Esophagus mucosa (tissue), 1 donor: Measurements from ENCODE around the gene HSPA1B. TPM values are rescaled to one million over a fixed set of nuclear protein-coding genes. Genes with fewer than 3 reads are reported as not detected.
A peak's percentile ranks its signal among the peaks of the same experiment; 100 is the strongest.
"Not testable (repeated sequence)": the region's sequence is repeated elsewhere in the genome, so short reads cannot be mapped to it uniquely, and the experiment has no call there.

Experiments
- ATAC-seq: fragments of 200-7000 bp; cut with Tn5 transposase; one replicate; pipeline ENCODE4 v1.9.1; 2020
- total RNA-seq: library from RNA; stranded (reverse); gene quantifications from one replicate; pipeline ENCODE4 v1.2.4, GENCODE V29; 2023
- donor health status: DM: yes; HTN: yes; CAD: no.

Gene HSPA1B
- total RNA-seq, 1 donor from 2014 or later: 92.9 TPM

DNA sequence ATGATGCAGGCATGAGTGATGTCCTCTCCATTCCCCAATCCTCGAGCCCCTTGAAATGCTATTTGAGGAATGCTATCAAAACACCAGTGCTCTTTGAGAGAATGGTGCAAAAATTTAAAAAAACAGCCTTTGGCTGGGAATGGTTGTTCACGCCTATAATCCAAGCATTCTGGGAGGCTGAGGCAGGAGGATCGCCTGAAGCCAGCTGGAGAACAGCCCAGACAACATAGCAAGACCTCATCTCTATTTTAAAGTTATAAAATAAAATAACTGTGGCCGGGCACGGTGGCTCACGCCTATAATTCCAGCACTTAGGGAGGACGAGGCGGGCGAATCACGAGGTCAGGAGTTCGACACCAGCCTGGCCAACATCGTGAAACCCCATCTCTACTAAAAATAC is 27.8 kb upstream of the HSPA1B start:
- ATAC-seq: no peak

DNA sequence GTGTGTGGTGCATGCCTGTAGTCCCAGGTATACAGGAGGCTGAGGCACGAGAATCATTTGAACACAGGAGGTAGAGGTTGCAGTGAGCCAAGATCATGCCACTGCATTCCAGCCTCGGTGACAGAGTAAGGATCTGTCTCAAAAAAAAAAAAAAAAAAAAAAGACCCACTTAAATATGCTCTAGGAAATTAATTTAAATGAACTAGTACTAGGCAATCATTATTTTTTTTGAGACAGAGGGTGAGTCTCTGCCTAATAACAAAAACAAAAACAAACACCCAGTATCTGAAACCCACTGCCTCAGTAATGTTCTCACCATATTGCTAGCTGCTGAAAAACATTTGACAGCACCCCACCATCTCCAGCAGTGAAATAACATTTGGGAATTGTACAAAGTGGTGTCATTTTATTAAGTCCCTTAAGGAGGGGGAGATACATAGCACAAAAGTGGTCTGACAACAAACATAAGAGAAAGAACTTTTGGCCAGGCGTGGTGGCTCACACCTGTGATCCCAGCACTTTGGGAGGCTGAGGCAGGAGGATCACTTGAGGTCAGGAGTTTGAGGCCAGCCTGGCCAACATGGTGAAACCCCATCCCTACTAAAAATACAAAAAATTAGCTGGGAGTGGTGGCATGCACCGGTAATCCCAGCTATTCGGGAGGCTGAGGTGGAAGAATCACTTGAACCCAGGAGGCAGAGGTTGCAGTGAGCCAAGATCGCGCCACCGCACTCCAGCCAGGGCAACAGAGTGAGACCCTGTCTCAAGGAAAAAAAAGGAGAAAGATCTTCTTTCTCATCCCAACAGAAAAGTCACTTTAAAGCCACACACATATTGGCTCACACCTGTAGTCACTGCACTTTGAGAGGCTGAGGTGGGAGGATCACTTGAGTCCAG is 26.3 kb upstream of the HSPA1B start:
- not testable (repeated sequence) for ATAC-seq

DNA sequence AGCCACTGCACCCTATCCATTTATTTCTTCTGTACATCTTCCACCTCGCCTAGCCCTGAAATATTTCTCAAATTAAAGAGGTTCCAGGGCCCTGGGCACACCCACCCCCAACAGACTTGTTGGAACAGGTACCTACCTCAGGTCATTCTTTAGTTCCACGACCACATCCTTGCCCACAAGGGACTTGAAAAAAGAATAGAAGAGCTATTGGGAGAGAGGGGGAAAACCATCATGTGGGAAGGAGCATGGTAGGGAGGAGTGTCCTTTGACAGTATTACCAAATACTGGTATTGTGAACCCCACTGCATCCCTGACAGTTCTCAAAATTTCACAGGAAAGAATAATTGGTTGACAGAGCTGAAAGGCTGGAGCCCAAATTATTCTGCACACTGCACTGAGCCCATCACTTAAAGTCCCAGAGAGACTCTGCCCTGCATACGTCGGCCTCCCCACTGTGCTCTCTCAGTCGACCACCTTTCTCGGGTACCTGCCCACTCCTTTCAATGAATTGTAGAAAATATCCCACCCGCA is 21.5 kb upstream of the HSPA1B start:
- ATAC-seq: peak; percentile 19

DNA sequence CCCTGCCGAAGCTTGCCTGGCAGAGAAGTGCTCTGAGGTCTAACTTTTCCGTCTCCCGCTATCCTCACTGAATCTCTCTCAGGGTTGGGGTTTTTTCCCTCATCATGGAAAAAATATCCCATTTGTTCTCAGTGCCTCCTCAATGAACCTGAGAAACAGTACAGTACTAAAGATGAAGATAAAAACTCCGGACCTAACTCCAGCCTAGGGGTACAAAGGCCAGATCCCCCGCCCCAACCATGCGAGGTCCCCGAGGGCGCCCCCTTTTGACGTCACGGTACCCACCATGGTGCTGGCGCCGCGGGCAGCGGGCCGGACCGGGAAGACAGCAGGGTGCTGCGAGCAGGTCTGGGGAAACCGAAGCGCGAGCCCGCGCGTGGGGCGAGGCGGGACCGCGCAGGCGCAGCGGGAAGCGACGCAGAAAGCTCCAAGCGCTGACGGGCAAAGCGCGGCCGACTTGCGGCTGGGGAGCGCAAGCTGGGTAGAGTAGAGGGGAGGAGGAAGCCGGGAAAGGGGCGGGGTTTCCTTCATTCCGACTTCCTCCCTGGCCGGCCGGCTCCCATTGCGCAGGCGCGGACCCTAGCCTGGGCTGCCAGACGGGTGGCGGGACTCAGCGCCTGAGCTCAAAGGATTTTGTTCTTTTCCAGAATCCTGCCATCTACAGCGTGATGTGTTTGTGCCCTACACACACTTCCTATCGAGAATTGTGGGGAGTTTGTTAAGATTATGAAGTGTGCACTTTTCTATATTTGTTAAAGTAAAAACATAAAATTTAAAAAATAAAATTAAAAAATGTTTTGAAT is 20.9 kb upstream of the HSPA1B start, which contains the start of gene LSM2:
TSS of gene LSM2 (minus strand) at position 497 of the 803 bp plus-strand sequence. CDS start at position 288, 209 bp downstream.
- peak; percentile 97 for ATAC-seq

DNA sequence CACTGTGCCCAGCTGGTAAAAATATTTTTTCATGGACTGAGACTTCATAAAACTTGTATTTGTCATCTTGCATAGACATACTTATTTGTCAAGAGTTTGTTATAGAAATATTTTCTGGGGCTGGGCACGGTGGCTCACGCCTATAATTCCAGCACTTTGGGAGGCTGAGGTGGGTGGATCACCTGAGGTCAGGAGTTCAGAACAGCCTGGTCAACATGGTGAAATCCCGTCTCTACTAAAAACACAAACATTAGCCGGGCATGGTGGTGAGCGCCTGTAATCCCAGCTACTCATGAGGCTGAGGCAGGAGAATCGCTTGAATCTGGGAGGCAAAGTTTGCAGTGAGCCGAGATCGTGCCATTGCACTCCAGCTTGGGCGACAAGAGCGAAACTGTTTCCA is 18.9 kb upstream of the HSPA1B start:
- not testable (repeated sequence) for ATAC-seq

DNA sequence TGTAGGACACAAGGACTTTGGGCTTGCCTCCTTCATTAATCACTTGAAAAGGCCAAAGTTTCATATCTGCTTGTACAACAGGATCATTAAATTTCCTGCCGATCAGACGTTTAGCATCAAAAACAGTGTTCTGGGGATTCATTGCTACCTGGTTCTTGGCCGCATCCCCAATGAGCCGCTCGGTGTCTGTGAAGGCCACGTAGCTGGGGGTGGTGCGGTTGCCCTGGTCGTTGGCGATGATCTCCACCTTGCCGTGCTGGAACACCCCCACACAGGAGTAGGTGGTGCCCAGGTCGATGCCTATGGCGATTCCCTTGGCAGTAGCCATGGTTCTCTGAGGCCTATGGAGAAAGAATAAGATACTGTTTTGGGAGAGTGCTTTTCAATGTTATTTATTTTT is 15.9 kb upstream of the HSPA1B start:
- ATAC-seq: no peak

DNA sequence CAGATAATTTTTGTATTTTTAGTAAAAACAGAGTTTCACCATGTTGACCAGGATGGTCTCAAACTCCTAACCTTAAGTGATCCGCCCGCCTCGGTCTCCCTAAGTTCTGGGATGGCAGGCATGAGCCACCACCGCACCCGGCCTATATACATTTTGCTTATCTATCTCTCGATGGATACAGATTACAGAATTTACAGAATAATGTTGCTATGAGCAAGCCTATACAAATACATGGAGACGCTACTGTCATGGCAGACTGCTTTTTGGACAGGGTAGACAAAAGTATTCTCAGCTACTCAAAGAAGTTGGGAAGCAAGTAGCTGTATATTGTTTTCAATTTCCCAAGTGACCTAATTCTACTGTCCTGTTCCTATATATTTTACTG is 14.1 kb upstream of the HSPA1B start:
- no peak for ATAC-seq

DNA sequence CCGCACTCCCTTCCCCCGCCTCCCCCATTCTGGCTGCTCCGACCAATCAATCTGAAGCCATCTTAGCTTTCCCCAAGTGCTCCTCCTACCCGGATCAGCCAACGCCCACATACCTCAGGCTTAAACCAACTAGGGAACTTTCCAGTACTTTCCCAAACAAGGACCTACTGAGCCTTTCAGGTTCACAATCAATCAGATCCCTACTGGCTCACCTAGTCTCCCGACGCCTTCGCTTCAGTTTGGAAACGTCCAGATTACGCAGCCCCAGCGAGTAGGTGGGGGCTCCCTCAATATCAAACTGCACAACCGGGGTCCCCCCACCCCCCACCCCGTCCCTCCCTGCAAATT is 12.9 kb upstream of the HSPA1B start:
- ATAC-seq: peak; percentile 86

DNA sequence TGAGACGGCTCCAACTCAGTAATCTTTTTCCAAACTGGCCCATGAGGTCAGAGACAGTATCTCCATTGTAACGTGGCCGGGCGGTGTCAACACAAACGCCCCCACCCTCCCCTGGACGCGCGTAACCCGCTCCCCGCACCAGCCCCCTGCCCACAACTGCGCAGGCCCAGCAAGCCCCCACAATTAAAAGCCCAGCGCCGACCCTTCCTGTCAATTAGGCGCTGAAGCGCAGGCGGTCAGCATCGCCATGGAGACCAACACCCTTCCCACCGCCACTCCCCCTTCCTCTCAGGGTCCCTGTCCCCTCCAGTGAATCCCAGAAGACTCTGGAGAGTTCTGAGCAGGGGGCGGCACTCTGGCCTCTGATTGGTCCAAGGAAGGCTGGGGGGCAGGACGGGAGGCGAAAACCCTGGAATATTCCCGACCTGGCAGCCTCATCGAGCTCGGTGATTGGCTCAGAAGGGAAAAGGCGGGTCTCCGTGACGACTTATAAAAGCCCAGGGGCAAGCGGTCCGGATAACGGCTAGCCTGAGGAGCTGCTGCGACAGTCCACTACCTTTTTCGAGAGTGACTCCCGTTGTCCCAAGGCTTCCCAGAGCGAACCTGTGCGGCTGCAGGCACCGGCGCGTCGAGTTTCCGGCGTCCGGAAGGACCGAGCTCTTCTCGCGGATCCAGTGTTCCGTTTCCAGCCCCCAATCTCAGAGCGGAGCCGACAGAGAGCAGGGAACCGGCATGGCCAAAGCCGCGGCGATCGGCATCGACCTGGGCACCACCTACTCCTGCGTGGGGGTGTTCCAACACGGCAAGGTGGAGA is 12.3 kb upstream of the HSPA1B start, which contains the start of the genes HSPA1A and HSPA1L:
TSS of gene HSPA1A (plus strand) at position 519 of the 814 bp plus-strand sequence. CDS start at position 733, 214 bp downstream.
TSS of gene HSPA1L (minus strand) at position 259 of the 814 bp plus-strand sequence. CDS start 3,311 bp downstream, outside the sequence.
- ATAC-seq: peak; percentile 71

DNA sequence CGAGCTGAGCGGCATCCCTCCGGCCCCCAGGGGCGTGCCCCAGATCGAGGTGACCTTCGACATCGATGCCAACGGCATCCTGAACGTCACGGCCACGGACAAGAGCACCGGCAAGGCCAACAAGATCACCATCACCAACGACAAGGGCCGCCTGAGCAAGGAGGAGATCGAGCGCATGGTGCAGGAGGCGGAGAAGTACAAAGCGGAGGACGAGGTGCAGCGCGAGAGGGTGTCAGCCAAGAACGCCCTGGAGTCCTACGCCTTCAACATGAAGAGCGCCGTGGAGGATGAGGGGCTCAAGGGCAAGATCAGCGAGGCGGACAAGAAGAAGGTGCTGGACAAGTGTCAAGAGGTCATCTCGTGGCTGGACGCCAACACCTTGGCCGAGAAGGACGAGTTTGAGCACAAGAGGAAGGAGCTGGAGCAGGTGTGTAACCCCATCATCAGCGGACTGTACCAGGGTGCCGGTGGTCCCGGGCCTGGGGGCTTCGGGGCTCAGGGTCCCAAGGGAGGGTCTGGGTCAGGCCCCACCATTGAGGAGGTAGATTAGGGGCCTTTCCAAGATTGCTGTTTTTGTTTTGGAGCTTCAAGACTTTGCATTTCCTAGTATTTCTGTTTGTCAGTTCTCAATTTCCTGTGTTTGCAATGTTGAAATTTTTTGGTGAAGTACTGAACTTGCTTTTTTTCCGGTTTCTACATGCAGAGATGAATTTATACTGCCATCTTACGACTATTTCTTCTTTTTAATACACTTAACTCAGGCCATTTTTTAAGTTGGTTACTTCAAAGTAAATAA is 10.2 kb upstream of the HSPA1B start:
- not testable (repeated sequence) for ATAC-seq

DNA sequence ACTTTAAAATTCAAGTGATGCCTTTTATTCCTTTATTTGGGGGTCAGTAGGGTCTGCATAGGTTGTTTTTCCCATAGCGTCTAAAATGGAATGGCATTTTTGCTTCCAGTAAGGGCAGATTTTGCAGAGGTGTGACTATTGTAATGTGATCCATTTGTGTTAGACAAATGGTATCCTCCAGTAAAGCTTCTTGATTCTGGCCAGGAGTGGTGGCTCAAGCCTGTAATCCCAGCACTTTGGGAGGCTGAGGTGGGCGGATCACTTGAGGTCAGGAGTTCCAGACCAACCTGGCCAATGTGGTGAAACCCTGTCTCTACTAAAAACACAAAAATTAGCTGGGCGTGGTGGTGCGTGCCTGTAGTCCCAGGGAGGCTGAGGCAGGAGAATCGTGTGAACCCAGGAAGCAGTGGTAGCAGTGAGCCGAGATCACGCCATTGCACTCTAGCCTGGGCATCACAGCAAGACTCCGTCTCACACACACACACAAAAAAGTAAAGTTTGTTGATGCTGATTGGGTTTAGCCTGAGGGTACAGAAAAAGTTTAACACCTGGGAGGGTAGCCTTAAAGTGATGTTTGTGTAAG is 9.5 kb upstream of the HSPA1B start:
- ATAC-seq: not testable (repeated sequence)

DNA sequence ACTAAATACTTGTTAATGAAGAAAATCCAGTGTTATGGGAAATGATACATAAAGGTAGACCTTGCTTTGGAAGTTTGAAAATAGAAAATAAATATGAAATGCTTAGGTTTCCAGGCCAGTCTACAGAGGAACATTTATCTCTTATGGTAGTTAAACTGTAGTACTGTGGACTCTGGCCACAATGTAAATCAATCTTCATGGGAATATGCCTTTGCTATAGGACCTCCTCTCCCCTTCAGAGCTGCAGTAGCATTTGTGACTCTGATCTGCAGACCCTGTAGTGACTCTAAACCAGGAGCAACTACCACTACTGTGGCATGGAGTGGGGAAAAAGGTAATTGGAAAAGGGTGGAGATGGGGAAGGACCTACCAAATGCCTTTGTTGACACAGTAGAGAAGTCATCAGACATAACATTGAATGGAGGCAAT is 7.7 kb upstream of the HSPA1B start:
- ATAC-seq: no peak

DNA sequence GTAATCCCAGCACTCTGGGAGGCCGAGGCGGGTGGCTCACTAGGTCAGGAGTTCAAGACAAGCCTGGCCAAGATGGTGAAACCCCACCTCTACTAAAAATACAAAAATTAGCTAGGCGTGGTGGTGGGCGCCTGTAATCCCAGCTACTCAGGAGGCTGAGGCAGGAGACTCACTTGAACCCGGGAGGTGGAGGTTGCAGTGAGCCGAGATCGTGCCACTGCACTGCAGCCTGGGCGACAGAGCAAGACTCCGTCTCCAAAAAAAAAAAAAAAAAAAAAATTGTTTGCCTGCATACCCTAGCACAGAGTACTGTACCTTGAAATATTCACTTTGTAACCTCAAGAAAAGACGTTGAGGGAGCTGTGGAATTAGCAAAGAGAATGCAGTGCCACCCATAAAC is 7.1 kb upstream of the HSPA1B start:
- ATAC-seq: not testable (repeated sequence)

DNA sequence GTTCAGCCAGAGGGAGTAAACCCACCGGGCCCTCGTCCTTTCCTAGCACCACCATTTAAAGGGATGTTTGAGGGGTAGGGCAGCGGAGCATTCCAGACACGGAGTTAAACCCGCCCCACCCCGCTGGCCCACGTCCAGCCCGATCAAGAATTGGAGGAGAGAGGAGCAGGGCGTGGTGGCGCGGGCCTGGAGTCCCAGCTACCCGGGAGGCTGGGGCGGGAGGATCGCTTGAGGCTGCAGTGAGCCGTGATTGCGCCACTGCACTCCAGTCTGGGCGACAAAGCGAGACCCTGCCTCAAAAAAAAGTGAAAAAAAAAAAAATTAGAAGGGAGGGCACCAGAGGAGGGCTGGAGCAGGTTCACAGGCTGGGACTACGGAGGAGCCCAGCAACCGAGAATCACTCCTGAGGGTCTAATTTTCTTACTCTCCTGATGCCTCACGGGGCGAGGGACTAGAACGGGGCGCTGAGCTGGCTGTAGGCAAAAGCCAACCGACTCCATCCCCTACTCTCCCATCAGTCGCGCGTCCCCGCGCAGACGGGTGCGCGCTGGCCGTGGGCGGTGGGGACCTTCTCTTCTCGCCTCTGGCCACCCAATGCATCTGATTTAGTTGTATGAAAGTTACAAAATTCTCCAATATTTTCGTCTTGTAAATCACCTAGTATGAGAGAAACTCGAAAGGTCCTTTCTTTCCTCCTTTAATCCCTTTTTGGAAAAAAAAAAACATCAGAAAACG is 6.1 kb upstream of the HSPA1B start:
- ATAC-seq: peak; percentile 35

DNA sequence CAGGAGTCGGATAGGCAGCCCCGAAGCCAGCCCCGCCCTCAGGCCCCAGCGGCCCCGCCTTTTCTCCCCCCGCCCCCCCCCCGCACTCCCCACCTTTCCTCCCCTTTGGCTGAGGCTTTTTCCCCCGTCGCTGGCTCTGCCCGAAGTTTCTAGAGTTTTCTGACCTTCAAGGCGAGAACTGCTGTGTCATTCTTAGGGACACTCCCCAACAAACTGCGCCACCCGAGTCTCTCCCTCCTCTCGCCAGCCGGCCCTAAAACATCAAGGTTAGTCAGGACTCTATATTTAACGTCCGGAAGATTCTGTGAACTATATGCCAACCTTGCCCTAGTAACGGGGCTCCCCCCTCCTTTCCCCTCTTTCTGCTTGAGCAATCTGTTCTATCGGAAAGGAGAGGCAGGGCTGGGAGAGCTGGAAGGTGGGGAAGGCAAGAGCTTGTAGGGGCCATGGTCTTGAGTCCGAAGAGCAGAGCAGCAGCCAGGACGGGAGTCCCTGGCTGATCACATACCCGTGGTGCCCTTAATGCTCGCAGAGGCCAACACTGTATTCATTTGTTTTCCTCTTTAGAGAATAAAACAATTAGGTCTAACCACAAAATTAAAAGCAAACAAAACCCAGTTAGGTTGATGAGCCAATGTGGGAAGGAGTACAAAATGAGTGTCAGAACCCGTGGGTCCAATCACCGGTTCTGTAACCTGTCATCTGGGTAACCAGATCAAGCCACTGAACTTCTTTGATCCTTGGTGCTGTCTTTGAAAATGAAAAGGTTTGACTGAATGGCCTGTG is 5.3 kb upstream of the HSPA1B start:
- peak; percentile 51 for ATAC-seq

DNA sequence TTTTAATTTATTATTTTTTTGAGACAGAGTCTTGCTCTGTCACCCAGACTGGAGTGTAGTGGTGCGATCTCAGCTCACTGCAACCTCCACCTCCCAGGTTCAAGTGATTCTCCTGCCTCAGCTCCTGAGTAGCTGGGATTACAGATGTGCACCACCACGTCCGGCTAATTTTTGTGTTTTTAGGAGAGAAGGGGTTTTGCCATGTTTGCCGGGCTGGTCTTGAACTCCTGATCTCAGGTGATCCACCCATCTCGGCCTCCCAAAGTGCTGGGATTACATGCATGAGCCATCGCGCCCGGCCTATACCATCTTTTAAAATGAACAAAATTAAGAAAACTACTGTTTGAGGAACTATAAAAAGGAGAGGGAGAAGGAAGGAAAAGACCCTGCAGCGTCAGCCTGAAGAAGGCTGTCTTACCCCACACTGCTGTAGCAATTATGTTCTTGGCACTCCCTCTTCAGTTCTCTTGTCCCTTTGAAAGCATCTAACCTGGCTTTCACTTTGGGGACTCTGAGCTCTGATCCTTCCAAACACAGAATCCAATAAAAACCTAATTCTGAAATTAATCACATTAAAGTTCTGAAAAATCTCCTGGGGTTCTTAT is 3.8 kb upstream of the HSPA1B start:
- not testable (repeated sequence) for ATAC-seq

DNA sequence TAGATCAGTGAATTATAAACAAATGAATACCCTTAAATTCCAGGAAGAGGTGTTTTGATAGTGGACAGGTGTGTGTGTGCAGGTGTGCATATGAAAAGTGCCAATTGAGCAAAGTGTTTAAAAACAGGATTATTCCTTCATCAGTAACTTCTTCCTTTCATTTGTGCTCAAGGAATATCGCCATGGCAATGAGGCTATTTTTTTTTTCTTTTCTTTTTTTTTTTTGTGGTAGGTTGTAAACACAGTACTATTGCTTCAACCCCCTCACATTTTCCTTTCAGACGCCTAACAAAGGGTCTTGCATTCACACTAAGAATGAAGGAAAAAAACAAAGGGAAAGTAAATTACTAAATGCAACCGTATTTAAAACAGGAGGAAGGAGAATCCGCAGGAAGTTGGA is 2.0 kb upstream of the HSPA1B start:
- ATAC-seq: no peak

DNA sequence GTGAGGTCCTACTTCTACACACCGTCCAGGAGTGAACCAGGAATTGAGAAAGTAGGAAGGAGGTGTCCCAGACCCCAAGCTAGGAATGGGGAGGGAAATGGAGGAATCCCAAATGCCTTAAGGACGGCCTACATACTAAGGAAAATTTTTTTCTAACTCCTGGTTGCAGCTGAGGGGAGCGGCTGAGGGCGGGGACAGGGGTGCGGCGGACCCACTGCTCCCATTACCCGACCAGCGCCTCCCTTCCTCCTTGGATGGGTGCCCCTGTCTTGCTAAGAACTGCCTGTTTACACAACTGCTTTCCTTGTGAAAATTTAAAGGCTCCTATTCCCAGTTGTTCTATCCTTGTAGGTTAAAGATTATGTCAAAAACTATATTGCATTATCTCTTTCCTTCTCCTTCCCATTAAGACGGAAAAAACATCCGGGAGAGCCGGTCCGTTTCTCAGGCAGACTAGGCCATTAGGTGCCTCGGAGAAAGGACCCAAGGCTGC is 699 bp upstream of the HSPA1B start:
- ATAC-seq: peak; percentile 59
